ENCODE measurements around the gene DNTT.

Gene DNTT

GRCh38 chr10:96339956-96340904 lies 36.0 kb downstream of the DNTT start:
- DNase-seq (ENCODE audit: extremely low read depth in 1 of 2, low read depth in 1 of 2), result peak; percentile 8 to 45

DNA sequence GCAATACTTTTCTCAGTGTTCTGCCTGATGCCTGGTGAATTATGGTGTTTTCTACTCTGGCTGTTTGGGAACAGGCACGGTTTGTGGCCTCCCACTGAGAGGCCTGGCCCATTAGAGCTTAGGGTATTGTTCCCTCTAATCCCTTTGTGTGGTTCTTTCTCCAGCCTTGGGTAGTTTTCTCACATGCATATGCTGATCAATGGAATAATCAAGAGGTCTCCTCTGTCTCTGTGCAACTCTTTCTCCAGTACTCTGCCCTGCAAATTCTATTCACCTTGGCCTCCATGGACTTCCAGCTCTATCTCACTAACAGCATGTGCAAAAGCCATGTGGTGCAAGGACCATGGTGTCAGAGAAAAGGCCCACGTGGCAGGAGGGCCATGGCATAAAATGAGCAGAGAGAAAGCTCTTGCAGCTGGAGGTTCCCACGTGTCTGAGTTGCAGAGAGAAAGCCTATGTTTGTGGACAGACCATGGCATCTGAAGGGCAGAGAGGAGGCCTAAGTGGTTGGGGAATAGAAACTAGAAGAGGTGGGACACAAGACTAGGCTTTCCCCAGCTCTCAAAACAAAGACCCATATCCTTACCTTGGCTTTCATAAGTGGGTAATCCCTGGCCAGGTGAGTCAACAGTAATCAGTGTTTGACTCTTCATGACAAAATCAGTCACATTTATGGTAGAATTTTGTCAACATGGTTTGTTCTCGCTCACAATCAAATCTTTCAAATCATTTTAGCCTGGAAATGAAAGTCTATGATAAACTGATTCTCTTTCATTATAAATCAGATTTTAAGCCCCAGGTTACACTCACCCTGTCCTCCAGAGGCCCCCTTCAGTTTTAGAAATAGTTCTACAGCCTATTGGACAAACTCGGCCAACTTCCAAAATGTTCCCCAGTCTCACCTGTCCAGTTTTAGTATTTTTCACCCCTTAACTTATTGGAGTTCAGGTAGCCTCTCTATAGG lies 37.3 kb downstream of the DNTT start:
- DNase-seq (ENCODE audit: extremely low read depth in 1 of 2, low read depth in 1 of 2), result peak in 1 of 2 donors; percentile 6

DNA sequence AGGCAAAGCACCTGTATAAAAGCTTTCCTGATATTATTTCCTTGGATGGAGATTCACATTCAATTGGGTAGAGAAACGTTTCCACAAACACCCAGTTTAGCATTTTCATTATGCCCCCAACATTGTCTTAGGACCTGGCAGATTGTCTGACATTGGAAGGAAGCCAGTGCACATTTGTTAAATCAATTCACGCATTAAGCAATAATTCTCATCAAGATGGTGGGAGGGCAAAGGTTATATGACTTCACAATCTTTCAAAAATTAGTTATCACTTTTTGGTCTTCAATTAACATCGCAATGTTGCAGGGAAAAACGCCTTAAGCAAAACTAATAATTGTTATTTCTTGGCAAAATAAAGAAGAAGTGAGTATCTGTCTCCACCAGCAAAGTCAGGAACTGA lies 38.2 kb downstream of the DNTT start:
- no peak for DNase-seq (ENCODE audit: extremely low read depth in 1 of 2, low read depth in 1 of 2)

DNA sequence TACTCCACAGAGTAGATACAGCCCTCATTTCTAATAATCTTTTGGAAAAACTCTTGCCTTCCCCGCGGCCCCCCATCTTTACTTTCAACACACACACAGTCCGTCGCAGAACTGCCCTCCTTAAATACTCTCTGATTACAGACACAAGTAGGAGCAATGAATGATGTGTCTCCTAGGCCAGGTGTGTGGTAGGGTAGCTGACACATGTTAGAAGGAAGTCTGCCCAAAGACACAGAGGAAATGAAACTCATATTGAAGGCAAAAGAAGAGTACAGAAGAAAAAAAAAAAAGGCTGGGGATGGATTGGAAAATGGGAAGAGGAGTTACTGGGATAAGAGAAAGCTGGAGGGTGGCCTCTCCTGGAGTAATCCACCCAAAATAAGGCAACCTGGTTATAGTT lies 39.9 kb downstream of the DNTT start:
- no peak for DNase-seq (ENCODE audit: extremely low read depth in 1 of 2, low read depth in 1 of 2)

- DNase-seq (ENCODE audit: extremely low read depth in 1 of 2, low read depth in 1 of 2), result no peak
Measured at GRCh38 chr10:96345222-96345621, 41.0 kb downstream of the DNTT start.

DNA sequence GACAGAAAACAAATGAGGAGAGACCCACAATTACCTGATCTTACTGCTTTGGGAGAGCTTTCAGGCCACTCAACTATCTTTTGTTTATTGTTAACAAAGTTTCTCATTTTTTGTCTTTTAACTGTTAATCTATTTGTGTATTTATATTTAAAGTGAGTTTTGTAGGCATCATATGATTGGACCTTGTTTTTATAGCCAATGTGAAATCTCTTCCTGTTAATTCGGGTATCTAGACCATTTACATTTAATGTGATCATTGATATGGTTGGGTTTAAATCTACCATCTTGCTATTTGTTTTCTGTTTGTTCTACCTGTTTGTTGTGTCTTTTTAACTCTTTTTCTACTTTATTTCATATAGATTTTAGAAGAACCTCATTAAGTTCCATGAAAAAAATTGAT lies 42.1 kb downstream of the DNTT start:
- no peak for DNase-seq (ENCODE audit: extremely low read depth in 1 of 2, low read depth in 1 of 2)

GRCh38 chr10:96352027-96352426 lies 47.8 kb downstream of the DNTT start:
- no peak for DNase-seq (ENCODE audit: extremely low read depth in 1 of 2, low read depth in 1 of 2)

DNA sequence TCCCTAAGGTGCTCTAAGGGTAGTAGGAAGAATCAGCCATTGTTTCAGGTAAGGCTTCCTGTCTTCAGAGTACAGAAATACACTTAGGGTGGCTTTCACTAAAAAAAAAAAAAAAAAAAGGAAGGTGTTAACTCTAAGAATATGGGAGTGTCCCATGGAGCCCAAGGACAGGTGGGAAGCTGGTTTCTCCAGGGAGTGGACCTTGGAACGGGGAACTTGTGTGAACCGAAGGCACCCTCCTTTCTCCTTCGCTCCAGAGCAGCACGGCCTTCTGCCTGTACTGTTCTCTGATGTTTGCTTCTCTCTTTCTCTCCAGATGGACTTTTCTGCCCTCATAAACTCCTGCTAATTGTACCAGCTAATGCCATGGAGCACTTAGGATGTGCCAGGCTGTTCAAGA lies 48.3 kb downstream of the DNTT start:
- DNase-seq (ENCODE audit: extremely low read depth in 1 of 2, low read depth in 1 of 2), result no peak

DNA sequence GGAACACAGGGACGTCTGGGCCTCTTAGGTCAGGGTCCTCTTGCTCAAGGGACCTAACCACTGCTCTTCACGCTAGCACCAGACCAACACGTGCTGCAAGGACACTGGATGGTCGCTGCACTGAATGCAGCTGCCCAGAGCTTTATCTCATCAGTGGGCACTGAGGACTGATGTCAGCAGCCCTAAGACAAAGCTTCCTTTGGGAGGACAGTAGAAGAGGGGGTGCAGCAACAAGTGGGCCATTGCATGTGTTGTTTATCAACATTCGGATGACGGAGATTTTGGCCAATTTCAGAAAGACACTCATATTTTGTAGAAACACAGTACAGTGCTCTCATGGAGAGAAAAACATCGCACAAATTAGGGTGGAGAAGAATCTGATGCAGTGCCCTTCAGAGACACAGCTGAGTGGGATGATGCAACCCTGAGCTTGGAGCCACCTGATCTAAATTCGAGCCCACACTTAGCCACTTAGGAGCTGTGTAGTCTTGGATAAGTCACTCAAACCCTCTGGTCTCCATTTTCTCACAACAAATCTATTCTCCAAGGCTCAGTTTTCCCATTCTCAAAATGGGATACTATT lies 52.9 kb downstream of the DNTT start:
- DNase-seq (ENCODE audit: extremely low read depth in 1 of 2, low read depth in 1 of 2), result no peak

DNA sequence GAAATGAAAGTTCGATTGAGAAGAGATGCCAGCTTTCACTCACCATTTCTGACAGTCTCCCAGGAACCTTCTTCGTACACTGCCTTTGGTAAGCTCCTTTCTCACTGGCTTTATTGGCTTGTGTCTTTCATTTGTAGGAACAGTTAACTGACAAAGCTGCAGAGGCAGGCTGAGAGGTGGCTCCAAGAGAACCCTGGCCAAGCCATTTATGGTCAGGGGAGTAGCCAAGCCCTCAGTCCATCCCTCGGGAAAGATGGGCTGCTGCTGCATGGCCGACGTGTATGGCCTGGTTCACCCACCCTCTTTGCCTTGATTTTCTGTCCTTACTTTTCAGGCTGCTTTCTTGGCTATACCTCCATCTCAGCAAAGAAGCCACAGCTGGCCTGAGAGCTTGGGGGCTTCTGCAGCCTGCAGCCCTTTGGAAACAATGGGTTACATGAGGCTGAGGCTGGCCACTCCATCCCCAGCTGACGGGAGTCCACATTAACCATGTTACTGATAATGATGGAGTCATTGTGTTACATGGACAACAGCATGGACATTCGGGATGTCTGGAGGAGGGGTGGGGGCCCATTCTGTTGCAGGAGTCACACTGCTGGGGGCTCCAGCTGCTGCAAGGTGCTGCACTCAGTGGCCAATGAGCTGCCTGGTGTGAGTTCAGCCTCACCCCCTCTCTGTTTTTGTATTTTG lies 54.8 kb downstream of the DNTT start, which contains the start of gene OPALIN:
OPALIN (minus strand) TSS at position 152 of the 690 bp plus-strand sequence; CDS start at position 46, 106 bp downstream.
- no peak for DNase-seq (ENCODE audit: extremely low read depth in 1 of 2, low read depth in 1 of 2)

DNA sequence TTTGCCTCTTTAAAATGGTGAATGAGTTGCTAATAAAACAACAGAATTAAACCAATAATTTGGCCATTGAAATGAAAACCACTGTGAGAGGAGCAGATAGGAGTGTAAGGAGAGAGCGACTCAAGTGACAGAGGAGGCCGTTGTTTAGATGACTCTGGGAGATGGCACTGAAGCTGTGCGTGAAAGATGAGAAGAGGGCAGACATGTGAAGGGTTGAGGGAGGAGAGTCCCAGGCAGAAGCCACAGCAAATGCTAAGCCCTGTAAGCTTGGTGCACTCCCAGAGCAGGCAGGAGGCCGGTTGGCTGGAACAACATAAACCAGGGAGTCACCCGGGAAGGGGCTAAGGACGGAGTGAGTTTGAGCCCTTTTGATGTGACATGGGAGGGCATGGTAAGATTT lies 55.4 kb downstream of the DNTT start:
- no peak for DNase-seq (ENCODE audit: extremely low read depth in 1 of 2, low read depth in 1 of 2)

GRCh38 chr10:96360331-96360730 lies 56.1 kb downstream of the DNTT start:
- DNase-seq (ENCODE audit: extremely low read depth in 1 of 2, low read depth in 1 of 2), result no peak

- no peak for DNase-seq (ENCODE audit: extremely low read depth in 1 of 2, low read depth in 1 of 2)
Measured at GRCh38 chr10:96360766-96361165, 56.5 kb downstream of the DNTT start.

DNA sequence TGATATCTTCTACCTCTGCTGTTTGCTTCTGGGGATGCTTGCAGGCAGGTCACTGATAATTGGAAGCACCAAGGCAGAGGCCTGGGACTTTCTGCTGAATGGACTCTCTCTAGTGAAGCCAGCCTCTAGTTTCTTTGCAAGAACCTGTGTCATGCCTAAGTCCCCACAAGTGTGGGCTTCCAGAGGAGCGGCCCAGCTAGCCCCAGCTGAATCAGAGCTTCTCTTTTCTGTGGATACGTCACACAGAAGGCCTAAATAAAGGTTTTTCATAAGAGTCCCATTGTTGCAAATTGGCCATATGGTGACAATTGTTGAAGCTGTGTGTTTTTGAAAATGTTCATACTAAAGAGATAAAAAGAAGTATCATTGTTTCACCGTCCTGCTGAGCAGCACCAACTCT lies 61.3 kb downstream of the DNTT start:
- no peak for DNase-seq (ENCODE audit: extremely low read depth in 1 of 2, low read depth in 1 of 2)

DNA sequence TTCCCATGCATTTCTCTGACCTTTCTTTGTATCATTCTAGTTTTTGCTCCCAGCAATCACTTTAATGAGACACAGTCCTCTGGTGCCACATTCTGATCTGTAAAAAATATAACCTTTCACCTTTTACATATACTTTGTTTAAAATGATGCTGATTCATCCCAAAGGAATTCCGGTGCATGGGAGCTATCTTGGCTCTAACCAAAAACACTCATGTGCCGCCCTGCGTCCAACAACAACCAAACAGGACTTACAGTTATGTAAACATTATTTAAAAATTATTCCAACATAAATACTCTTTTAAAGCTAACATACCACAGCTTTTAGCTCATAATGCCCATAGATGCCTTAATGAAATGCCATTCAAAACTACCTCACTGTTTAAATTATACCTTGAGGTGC lies 62.3 kb downstream of the DNTT start:
- no peak for DNase-seq (ENCODE audit: extremely low read depth in 1 of 2, low read depth in 1 of 2)

- DNase-seq (ENCODE audit: extremely low read depth in 1 of 2, low read depth in 1 of 2), result no peak
Measured at GRCh38 chr10:96367470-96367869, 63.2 kb downstream of the DNTT start.

- DNase-seq (ENCODE audit: extremely low read depth in 1 of 2, low read depth in 1 of 2), result no peak
Measured at GRCh38 chr10:96368971-96369370, 64.7 kb downstream of the DNTT start.

- no peak for DNase-seq (ENCODE audit: extremely low read depth in 1 of 2, low read depth in 1 of 2)
Measured at GRCh38 chr10:96369890-96370583, 65.8 kb downstream of the DNTT start.

DNA sequence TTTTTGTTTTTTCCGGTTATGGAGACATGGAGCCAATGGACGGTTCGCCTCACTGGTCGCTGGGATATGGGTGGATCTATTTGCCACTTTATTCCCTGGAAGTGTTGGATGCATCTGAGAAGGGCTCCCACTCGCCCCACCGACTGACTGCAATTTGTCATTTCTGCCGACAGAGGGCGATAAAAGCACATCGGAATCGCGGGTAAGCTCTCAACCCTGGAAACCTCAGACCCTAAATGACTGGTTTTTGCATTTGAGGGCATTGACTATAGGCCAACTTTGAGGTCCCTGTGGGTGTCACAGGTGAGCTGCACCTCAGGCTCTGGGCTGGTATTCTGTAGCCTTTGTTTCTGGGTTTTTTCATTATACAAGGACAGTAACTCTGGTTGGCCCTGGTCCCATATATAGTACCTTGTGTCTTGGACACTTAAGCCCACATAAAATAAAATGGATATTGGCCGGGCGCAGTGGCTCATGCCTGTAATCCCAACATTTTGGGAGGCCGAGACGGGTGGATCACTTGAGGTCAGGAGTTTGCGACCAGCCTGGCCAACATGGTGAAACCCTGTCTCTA lies 66.4 kb downstream of the DNTT start:
- peak; percentile 8 to 9 for DNase-seq (ENCODE audit: extremely low read depth in 1 of 2, low read depth in 1 of 2)

DNA sequence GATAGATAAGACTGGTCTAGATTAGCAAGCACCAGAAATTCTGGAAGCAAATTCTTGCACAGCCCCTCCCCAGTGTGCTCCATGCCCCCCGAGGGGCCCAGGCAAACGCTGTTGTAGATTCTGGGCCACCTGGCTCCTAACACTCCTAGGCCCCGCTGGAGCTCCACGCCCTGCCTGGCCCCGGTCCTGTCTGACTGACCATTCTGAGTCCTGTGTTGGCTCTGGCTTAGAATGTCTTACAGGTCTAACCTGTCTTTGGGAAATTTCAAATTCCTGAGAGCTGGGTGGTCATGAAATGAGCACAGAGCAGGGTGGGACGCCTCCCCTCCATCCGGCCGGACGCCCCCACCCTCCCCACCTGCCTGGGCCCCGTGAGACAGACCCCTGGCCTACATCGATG lies 67.1 kb downstream of the DNTT start:
- DNase-seq (ENCODE audit: extremely low read depth in 1 of 2, low read depth in 1 of 2), result no peak
